ENCODE data around the gene IGLL5.

- TF ChIP-seq CTCF (IDR thresholded peaks at IDR 0.05; ENCODE audit: insufficient read depth, low read depth, low read length) (no peak), EZH2 (IDR thresholded peaks at IDR 0.05; ENCODE audit: insufficient read depth, low read length) (no peak)
Observed at GRCh38 chr22:22945195-22945594, 57.6 kb downstream of the IGLL5 start.
